ENCODE results near the gene RNF25.

Gene RNF25

GRCh38 chr2:218626369-218626768, 45.4 kb downstream of the RNF25 start:
- H3K9me3 Mint-ChIP-seq, result no peaks in the 10 kb centered on the region
- no peaks in the 10 kb centered on the region for H3K27me3 Mint-ChIP-seq
- ATAC-seq (replicated peaks) (no peak), DNase-seq (no peak)
- H3K36me3 Mint-ChIP-seq, result peaks cover 0 to 4% of the 10 kb centered on the region in 2 donors
- H3K4me1 Mint-ChIP-seq, result peaks cover 3 to 6% of the 10 kb centered on the region in 2 donors
- H3K27ac Mint-ChIP-seq, result no peak overlapping the region
- H3K4me3 Mint-ChIP-seq, result no peak overlapping the region

- Mint-ChIP-seq H3K36me3 (no peaks in the 10 kb centered on the region), H3K4me3 (no peak overlapping the region), H3K27ac (no peak overlapping the region), H3K9me3 (no peaks in the 10 kb centered on the region), H3K4me1 (peaks cover 3 to 6% of the 10 kb centered on the region in 2 donors), H3K27me3 (no peaks in the 10 kb centered on the region)
- ATAC-seq (replicated peaks) (no peak), DNase-seq (no peak)
These were observed 48.5 kb downstream of the RNF25 start for GRCh38 chr2:218623366-218623705.

GRCh38 chr2:218622606-218623365, 49.0 kb downstream of the RNF25 start:
- no peak for DNase-seq
- H3K4me3 Mint-ChIP-seq, result no peak overlapping the region
- peaks cover 3 to 6% of the 10 kb centered on the region in 2 donors for H3K4me1 Mint-ChIP-seq
- no peak overlapping the region for H3K27ac Mint-ChIP-seq
- no peaks in the 10 kb centered on the region for H3K27me3 Mint-ChIP-seq
- H3K9me3 Mint-ChIP-seq, result no peaks in the 10 kb centered on the region
- ATAC-seq (replicated peaks), result no peak
- H3K36me3 Mint-ChIP-seq, result no peaks in the 10 kb centered on the region

- Mint-ChIP-seq H3K27ac (no peak overlapping the region), H3K4me3 (no peak overlapping the region)
- DNase-seq, result no peak
These were observed 50.8 kb downstream of the RNF25 start for GRCh38 chr2:218621007-218621406.

GRCh38 chr2:218618102-218618860, 53.5 kb downstream of the RNF25 start:
- H3K4me3 Mint-ChIP-seq, result no peak overlapping the region
- no peaks in the 10 kb centered on the region for H3K9me3 Mint-ChIP-seq
- no peak for ATAC-seq (replicated peaks)
- peaks cover 3 to 5% of the 10 kb centered on the region in 2 donors for H3K4me1 Mint-ChIP-seq
- DNase-seq, result no peak
- no peak overlapping the region for H3K27ac Mint-ChIP-seq
- no peaks in the 10 kb centered on the region for H3K36me3 Mint-ChIP-seq
- H3K27me3 Mint-ChIP-seq, result no peaks in the 10 kb centered on the region

More at GRCh38 chr2:218621007-218621406, 50.8 kb downstream of the RNF25 start:
- no peaks in the 10 kb centered on the region for H3K36me3 Mint-ChIP-seq
- peaks cover 3 to 6% of the 10 kb centered on the region in 2 donors for H3K4me1 Mint-ChIP-seq
- no peaks in the 10 kb centered on the region for H3K9me3 Mint-ChIP-seq
- H3K27me3 Mint-ChIP-seq, result no peaks in the 10 kb centered on the region
- ATAC-seq (replicated peaks), result no peak

- H3K27me3 Mint-ChIP-seq, result peaks cover 0 to 4% of the 10 kb centered on the region in 2 donors
- no peak overlapping the region for H3K27ac Mint-ChIP-seq
- no peak overlapping the region for H3K4me3 Mint-ChIP-seq
- H3K9me3 Mint-ChIP-seq, result no peaks in the 10 kb centered on the region
- DNase-seq (no peak), ATAC-seq (replicated peaks) (no peak)
- no peaks in the 10 kb centered on the region for H3K4me1 Mint-ChIP-seq
- no peaks in the 10 kb centered on the region for H3K36me3 Mint-ChIP-seq
These were observed 55.9 kb downstream of the RNF25 start for GRCh38 chr2:218615868-218616315.
